ENCODE data around the gene RAD9B. TPM values are rescaled to one million over a fixed set of nuclear protein-coding genes. Genes with fewer than 3 reads are reported as not detected.

Gene RAD9B
- total and polyA plus RNA-seq, 10 of the 15 experiments (the other 5 are each of a cell fraction or from before 2014, with no cell fraction given): 0.54 to 2.0 (median 1.3) TPM

DNA sequence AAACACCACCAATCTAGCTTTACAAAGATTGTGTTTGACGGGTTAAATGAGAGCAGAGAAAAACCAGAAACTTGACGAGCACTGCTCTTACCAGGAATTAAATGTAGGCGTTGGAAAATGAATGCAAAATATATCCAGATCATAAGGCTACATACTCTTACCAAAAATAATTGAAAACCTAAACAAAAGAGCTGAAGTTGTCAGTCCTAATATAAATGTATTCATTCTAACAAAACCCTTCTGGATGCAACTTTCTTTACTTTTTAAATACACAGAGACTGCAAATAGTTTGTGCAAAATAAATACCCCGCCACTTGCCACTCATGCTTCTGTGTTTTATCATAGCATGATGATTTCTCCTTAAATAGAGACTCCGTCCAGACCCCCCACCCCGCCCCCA lies 32.7 kb downstream of the RAD9B start:
- 96% methylated on average over 6 of the region's 6 CpGs for WGBS (ENCODE audit: insufficient coverage, insufficient replicate concordance, low lambda C conversion rate, missing lambda C conversion rate)
- RAD21 ChIA-PET (ENCODE audit: unreplicated experiment): interaction anchor here (1.4 to 7.3 kb wide), 8 partner anchors 8 to 66 kb away, joined by 5 to 109 read pairs (median 25); no protein-coding TSS in a partner anchor
- Histone ChIP-seq H3K27ac (ENCODE audit: control insufficient read depth, insufficient read depth) (no peak overlapping the region), H3K9ac (ENCODE audit: control insufficient read depth, insufficient read depth, low read length) (no peak overlapping the region), H3K27me3 (replicated peaks in 1 of 2; ENCODE audit: control insufficient read depth in 2 of 2, insufficient read depth in 2 of 2, low read length in 1 of 2) (no peaks in the 10 kb centered on the region), H3K79me2 (ENCODE audit: control insufficient read depth, insufficient read depth, low read length) (peaks cover 54% of the 10 kb centered on the region), H3K36me3 (ENCODE audit: control insufficient read depth in 2 of 2, insufficient read depth in 2 of 2, low read length in 1 of 2) (peaks cover 7 to 32% of the 10 kb centered on the region in 2 experiments; a peak in 3 of 4 replicates), H3K9me3 (replicated peaks; ENCODE audit: control insufficient read depth, insufficient read depth, low read length) (no peaks in the 10 kb centered on the region), H3K4me3 (no peak overlapping the region), H4K20me1 (ENCODE audit: control insufficient read depth, insufficient read depth) (no peaks in the 10 kb centered on the region), H3K4me1 (ENCODE audit: control insufficient read depth, insufficient read depth, low read length) (peaks cover 68% of the 10 kb centered on the region), H2AFZ (ENCODE audit: control insufficient read depth, low read depth, low read length) (no peak overlapping the region), H3K4me2 (ENCODE audit: control insufficient read depth, insufficient read depth) (no peak overlapping the region)
- FAIRE-seq (no peak), ATAC-seq (no peak), DNase-seq (ENCODE audit: low read depth, low spot score) (no peak)
- in situ Hi-C loops (cut with MboI): no loop called here
- SMC1A ChIA-PET (ENCODE audit: uncharacterized antibody, unreplicated experiment): interaction anchor here (1.2 to 18.4 kb wide), 6 partner anchors 8 to 66 kb away, joined by 4 to 308 read pairs (median 89); no protein-coding TSS in a partner anchor
- POLR2A ChIA-PET: interaction anchor here (0.6 to 10.4 kb wide), 12 partner anchors 9 to 144 kb away, joined by 3 to 122 read pairs (median 6); no protein-coding TSS in a partner anchor
- intact Hi-C loops (cut with micrococcal nuclease; ENCODE audit: unreplicated experiment): loop anchor here (10.0 kb wide), 1 partner anchor 350 kb away; no protein-coding TSS in a partner anchor
- CTCF ChIA-PET: interaction anchor here (1.2 to 5.4 kb wide), 6 partner anchors 9 to 67 kb away, joined by 3 to 52 read pairs (median 5); no protein-coding TSS in a partner anchor
- BruUV-seq (replicated peaks): TSS peak; percentile 11
- no peak for TF ChIP-seq MYB (IDR thresholded peaks at IDR 0.05; ENCODE audit: borderline replicate concordance, low read depth, low read length)
- TF ChIP-seq, protein P1, sequence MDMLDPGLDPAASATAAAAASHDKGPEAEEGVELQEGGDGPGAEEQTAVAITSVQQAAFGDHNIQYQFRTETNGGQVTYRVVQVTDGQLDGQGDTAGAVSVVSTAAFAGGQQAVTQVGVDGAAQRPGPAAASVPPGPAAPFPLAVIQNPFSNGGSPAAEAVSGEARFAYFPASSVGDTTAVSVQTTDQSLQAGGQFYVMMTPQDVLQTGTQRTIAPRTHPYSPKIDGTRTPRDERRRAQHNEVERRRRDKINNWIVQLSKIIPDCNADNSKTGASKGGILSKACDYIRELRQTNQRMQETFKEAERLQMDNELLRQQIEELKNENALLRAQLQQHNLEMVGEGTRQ (IDR thresholded peaks at IDR 0.05; ENCODE audit: borderline replicate concordance, low read depth, low read length): no peak
- no peak for TF ChIP-seq EP300 (IDR thresholded peaks at IDR 0.05; ENCODE audit: borderline replicate concordance in 1 of 2, control insufficient read depth in 1 of 2, low read depth in 2 of 2, low read length in 2 of 2)
- no peak for TF ChIP-seq SPI1 (IDR thresholded peaks at IDR 0.05; ENCODE audit: borderline replicate concordance, insufficient read depth, low read depth, low read length)
- TF ChIP-seq, protein P2, sequence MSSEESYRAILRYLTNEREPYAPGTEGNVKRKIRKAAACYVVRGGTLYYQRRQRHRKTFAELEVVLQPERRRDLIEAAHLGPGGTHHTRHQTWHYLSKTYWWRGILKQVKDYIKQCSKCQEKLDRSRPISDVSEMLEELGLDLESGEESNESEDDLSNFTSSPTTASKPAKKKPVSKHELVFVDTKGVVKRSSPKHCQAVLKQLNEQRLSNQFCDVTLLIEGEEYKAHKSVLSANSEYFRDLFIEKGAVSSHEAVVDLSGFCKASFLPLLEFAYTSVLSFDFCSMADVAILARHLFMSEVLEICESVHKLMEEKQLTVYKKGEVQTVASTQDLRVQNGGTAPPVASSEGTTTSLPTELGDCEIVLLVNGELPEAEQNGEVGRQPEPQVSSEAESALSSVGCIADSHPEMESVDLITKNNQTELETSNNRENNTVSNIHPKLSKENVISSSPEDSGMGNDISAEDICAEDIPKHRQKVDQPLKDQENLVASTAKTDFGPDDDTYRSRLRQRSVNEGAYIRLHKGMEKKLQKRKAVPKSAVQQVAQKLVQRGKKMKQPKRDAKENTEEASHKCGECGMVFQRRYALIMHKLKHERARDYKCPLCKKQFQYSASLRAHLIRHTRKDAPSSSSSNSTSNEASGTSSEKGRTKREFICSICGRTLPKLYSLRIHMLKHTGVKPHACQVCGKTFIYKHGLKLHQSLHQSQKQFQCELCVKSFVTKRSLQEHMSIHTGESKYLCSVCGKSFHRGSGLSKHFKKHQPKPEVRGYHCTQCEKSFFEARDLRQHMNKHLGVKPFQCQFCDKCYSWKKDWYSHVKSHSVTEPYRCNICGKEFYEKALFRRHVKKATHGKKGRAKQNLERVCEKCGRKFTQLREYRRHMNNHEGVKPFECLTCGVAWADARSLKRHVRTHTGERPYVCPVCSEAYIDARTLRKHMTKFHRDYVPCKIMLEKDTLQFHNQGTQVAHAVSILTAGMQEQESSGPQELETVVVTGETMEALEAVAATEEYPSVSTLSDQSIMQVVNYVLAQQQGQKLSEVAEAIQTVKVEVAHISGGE (CRISPR knock-in tag; IDR thresholded peaks at IDR 0.05): no peak
- no peak for TF ChIP-seq SUPT20H (IDR thresholded peaks at IDR 0.05; ENCODE audit: borderline replicate concordance, control insufficient read depth, low read depth, low read length)
- no peak for TF ChIP-seq CHD2 (IDR thresholded peaks at IDR 0.05; ENCODE audit: borderline replicate concordance, low read depth, low read length)
- no peak for TF ChIP-seq RELA (IDR thresholded peaks at IDR 0.05; ENCODE audit: borderline replicate concordance, partially characterized antibody)
- TF ChIP-seq, protein P3, sequence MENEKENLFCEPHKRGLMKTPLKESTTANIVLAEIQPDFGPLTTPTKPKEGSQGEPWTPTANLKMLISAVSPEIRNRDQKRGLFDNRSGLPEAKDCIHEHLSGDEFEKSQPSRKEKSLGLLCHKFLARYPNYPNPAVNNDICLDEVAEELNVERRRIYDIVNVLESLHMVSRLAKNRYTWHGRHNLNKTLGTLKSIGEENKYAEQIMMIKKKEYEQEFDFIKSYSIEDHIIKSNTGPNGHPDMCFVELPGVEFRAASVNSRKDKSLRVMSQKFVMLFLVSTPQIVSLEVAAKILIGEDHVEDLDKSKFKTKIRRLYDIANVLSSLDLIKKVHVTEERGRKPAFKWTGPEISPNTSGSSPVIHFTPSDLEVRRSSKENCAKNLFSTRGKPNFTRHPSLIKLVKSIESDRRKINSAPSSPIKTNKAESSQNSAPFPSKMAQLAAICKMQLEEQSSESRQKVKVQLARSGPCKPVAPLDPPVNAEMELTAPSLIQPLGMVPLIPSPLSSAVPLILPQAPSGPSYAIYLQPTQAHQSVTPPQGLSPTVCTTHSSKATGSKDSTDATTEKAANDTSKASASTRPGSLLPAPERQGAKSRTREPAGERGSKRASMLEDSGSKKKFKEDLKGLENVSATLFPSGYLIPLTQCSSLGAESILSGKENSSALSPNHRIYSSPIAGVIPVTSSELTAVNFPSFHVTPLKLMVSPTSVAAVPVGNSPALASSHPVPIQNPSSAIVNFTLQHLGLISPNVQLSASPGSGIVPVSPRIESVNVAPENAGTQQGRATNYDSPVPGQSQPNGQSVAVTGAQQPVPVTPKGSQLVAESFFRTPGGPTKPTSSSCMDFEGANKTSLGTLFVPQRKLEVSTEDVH (IDR thresholded peaks at IDR 0.05; ENCODE audit: low read depth, partially characterized antibody): no peak
- TF ChIP-seq, protein P4, sequence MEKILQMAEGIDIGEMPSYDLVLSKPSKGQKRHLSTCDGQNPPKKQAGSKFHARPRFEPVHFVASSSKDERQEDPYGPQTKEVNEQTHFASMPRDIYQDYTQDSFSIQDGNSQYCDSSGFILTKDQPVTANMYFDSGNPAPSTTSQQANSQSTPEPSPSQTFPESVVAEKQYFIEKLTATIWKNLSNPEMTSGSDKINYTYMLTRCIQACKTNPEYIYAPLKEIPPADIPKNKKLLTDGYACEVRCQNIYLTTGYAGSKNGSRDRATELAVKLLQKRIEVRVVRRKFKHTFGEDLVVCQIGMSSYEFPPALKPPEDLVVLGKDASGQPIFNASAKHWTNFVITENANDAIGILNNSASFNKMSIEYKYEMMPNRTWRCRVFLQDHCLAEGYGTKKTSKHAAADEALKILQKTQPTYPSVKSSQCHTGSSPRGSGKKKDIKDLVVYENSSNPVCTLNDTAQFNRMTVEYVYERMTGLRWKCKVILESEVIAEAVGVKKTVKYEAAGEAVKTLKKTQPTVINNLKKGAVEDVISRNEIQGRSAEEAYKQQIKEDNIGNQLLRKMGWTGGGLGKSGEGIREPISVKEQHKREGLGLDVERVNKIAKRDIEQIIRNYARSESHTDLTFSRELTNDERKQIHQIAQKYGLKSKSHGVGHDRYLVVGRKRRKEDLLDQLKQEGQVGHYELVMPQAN (conservative IDR thresholded peaks at IDR 0.05): no peak
- TF ChIP-seq CHD1 (IDR thresholded peaks at IDR 0.05; ENCODE audit: low read depth, low read length): no peak
- TF ChIP-seq CBX3 (IDR thresholded peaks at IDR 0.05; ENCODE audit: borderline replicate concordance, low read depth): no peak
- no peak for TF ChIP-seq BHLHE40 (IDR thresholded peaks at IDR 0.05; ENCODE audit: borderline replicate concordance in 1 of 2, low read depth in 2 of 2, low read length in 1 of 2)
